Measurements from ENCODE around the gene NAMPT. TPM values are rescaled to one million over a fixed set of nuclear protein-coding genes. Genes with fewer than 3 reads are reported as not detected.

NAMPT gene
- total and polyA plus RNA-seq, 7 donors = 51.1 to 717 (median 83.9) TPM

GRCh38 chr7:106291247-106291646 is 6.5 kb upstream of the NAMPT start:
- DNase-seq = no peak
- intact Hi-C loops (cut with DNase I) = no loop called here
- WGBS, 2 donors = 75 to 78% methylated on average over 4 of the region's 4 CpGs

GRCh38 chr7:106290319-106290718 is 5.5 kb upstream of the NAMPT start:
- Histone ChIP-seq H3K4me3 (no peak overlapping the region), H3K4me1 (peaks cover 0 to 7% (median 0%) of the 10 kb centered on the region in 4 donors), H3K36me3 (no peaks in the 10 kb centered on the region), H3K9me3 (no peaks in the 10 kb centered on the region), H3K27me3 (no peaks in the 10 kb centered on the region), H3K27ac (no peak overlapping the region)
- DNase-seq = no peak
- WGBS, 2 donors = 21 to 73% methylated on average over 5 of the region's 5 CpGs
- intact Hi-C loops (cut with DNase I) = no loop called here
- TF ChIP-seq POLR2A (IDR thresholded peaks at IDR 0.05) = no peak
- no peak for TF ChIP-seq EP300 (IDR thresholded peaks at IDR 0.05)
- no peak for TF ChIP-seq CTCF (IDR thresholded peaks at IDR 0.05)
- no peak for TF ChIP-seq POLR2AphosphoS5 (IDR thresholded peaks at IDR 0.05)

More at GRCh38 chr7:106291247-106291646, 6.5 kb upstream of the NAMPT start:
- Histone ChIP-seq H3K4me3 (no peak overlapping the region), H3K4me1 (no peaks in the 10 kb centered on the region), H3K36me3 (no peaks in the 10 kb centered on the region), H3K27me3 (no peaks in the 10 kb centered on the region), H3K9me3 (no peaks in the 10 kb centered on the region), H3K27ac (no peak overlapping the region)
- TF ChIP-seq CTCF (IDR thresholded peaks at IDR 0.05) (no peak), POLR2A (IDR thresholded peaks at IDR 0.05) (no peak), POLR2AphosphoS5 (IDR thresholded peaks at IDR 0.05) (no peak), EP300 (IDR thresholded peaks at IDR 0.05) (no peak)

- H3K27me3 ChIP-seq = no peaks in the 10 kb centered on the region
- DNase-seq = no peak
- H3K36me3 ChIP-seq = no peaks in the 10 kb centered on the region
- H3K4me1 ChIP-seq = peaks cover 0 to 7% (median 0%) of the 10 kb centered on the region in 4 donors
- H3K27ac ChIP-seq = no peak overlapping the region
- intact Hi-C loops (cut with DNase I) = loop anchor here (5.0 to 10.0 kb wide), 4 partner anchors 123 to 877 kb away; partner anchors contain the start of genes CCDC71L and HBP1
- no peaks in the 10 kb centered on the region for H3K9me3 ChIP-seq
- H3K4me3 ChIP-seq = no peak overlapping the region
- no peak for TF ChIP-seq CTCF (IDR thresholded peaks at IDR 0.05)
- no peak for TF ChIP-seq EP300 (IDR thresholded peaks at IDR 0.05)
- TF ChIP-seq POLR2A (IDR thresholded peaks at IDR 0.05) = no peak
- no peak for TF ChIP-seq POLR2AphosphoS5 (IDR thresholded peaks at IDR 0.05)
- WGBS, 2 donors = 0 to 42% methylated on average over 1 of the region's 1 CpG
Measured at GRCh38 chr7:106289848-106290247, 5.1 kb upstream of the NAMPT start.

GRCh38 chr7:106288263-106288662 is 3.5 kb upstream of the NAMPT start:
- 75 to 86% methylated on average over 7 of the region's 7 CpGs for WGBS, 2 donors

More at GRCh38 chr7:106288263-106288662, 3.5 kb upstream of the NAMPT start:
- peaks cover 0 to 15% (median 5%) of the 10 kb centered on the region in 4 donors for H3K4me1 ChIP-seq
- no peaks in the 10 kb centered on the region for H3K36me3 ChIP-seq
- no peak overlapping the region for H3K4me3 ChIP-seq
- H3K27me3 ChIP-seq = no peaks in the 10 kb centered on the region
- H3K27ac ChIP-seq = no peak overlapping the region
- no peak for TF ChIP-seq EP300 (IDR thresholded peaks at IDR 0.05)
- TF ChIP-seq POLR2AphosphoS5 (IDR thresholded peaks at IDR 0.05) = no peak
- no peak for TF ChIP-seq CTCF (IDR thresholded peaks at IDR 0.05)
- TF ChIP-seq POLR2A (IDR thresholded peaks at IDR 0.05) = no peak
- intact Hi-C loops (cut with DNase I) = loop anchor here (5.0 to 10.0 kb wide), 4 partner anchors 121 to 879 kb away; partner anchors contain the start of genes CCDC71L and HBP1
- no peaks in the 10 kb centered on the region for H3K9me3 ChIP-seq
- no peak for DNase-seq

Data from sigmoid colon (tissue), 7 donors.